ENCODE results near the gene PRSS1.

Gene PRSS1

GRCh38 chr7:142796501-142797390, 47.5 kb downstream of the PRSS1 start:
- no peak for DNase-seq

GRCh38 chr7:142797391-142798377, 48.4 kb downstream of the PRSS1 start:
- DNase-seq, result no peak

GRCh38 chr7:142798451-142799436, 49.5 kb downstream of the PRSS1 start:
- DNase-seq, result no peak

- DNase-seq, result no peak
Measured at GRCh38 chr7:142799437-142799835, 50.2 kb downstream of the PRSS1 start.

GRCh38 chr7:142800088-142800487, 50.8 kb downstream of the PRSS1 start:
- no peak for DNase-seq

GRCh38 chr7:142800699-142801260, 51.5 kb downstream of the PRSS1 start:
- no peak for DNase-seq

- DNase-seq, result no peak
Measured at GRCh38 chr7:142801601-142802295, 52.5 kb downstream of the PRSS1 start.

GRCh38 chr7:142802301-142802700, 53.0 kb downstream of the PRSS1 start:
- no peak for DNase-seq
